Activated CD8-positive, alpha-beta memory T cell treated with anti-CD3 and anti-CD28 coated beads for 36 hours (primary cell): Measurements from ENCODE around the gene VENTX. TPM values are rescaled to one million over a fixed set of nuclear protein-coding genes. Genes with fewer than 3 reads are reported as not detected.

Source experiments
- CTCF ChIA-PET: fragments of 350-600 bp; sonication (Branson Sonifier 250); formaldehyde crosslinking; loops from one replicate; lab custom pipeline; 2021; ENCODE audit warnings: antibody characterized with exemption; lab: Charles Lee
- POLR2A ChIA-PET: fragments of 350-600 bp; sonication (Branson Sonifier 250); formaldehyde crosslinking; loops from one replicate; lab custom pipeline; 2021; ENCODE audit warnings: antibody characterized with exemption; lab: Charles Lee
- total RNA-seq, 2 experiments: library from RNA; stranded (reverse); gene quantifications; one replicate each; pipeline ENCODE4 v1.2.3, GENCODE V29; 2021

Gene VENTX
- total RNA-seq, 2 experiments from 2014 or later, result not detected

DNA sequence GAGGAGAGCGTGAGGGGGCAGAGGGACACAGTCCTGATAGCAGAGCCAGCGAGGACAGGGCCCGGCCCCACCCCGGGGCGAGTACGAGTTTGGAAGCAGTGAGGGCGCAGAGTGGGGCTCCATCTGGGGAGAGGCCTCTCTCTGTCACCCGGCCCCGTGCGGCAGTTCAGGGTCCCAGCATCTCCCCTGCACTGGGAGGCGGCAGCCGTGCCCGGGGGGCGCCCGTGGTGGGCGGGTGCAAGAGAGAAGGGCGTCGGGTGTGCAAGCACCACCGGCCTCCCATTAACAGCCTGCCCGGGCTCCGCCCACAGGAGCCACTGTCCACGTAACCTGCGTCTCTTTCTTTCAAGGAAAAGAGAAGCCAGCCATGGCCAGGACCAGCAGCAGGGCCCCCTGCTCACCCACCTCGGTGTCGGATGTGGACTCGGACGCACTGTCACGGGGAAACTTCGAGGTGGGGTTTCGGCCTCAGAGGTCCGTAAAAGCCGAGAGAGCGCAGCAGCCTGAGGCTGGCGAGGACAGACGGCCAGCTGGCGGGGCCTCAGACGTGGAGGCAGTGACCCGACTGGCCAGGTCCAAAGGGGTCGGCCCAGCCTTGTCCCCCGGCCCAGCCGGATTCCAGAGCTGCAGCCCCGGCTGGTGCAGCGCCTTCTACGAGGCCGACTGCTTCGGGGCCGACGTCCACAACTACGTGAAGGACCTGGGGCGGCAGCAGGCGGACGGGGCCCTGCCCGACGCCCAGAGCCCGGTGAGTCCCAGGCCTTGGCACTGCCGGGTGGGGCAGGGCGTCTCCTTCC is 36.3 kb upstream of the VENTX start:
- ChIA-PET POLR2A (no interaction called here), CTCF (no interaction called here)

DNA sequence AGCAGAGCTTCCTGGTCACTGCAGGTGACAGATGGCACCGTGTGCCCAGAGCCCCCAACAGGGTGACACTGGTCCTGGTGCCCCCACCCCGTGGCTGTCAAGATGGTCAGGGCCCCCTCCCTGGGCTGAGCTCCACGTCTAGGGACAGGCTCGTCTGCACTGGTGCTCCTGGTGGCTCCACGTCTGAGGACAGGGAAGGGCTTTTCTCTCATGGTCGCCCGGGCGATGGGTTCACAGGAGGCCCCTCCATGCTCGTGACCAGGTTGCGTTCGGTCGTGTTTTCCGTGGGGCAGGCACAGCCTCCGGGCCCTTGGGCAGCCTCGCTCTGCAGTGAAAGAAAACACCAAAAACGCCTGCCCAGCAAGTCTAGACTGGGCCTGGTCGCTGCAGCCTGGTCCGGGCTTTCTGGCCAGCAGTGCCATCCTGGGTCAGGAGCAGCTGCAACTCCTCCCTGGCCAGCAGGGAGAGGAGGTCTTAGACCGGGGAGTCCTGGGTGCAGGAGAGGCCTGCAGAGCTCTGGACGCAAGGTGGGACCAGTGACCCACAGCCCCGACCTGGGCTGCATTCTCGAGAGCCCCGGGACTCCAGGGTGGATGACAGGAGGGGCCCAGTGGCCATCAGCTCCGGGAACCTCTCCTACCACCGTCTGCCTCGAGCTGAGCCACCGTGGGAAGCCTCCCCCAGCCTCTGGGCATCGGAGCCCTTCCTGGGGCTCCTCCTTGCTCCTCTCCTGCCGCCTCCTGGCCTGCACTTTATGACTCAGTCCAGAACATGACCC is 35.5 kb upstream of the VENTX start:
- POLR2A ChIA-PET, result no interaction called here
- CTCF ChIA-PET, result no interaction called here

GRCh38 chr10:133202778-133203651 is 34.6 kb upstream of the VENTX start:
- ChIA-PET POLR2A (no interaction called here), CTCF (no interaction called here)

GRCh38 chr10:133203652-133204195 is 33.9 kb upstream of the VENTX start:
- POLR2A ChIA-PET, result no interaction called here
- CTCF ChIA-PET, result no interaction called here

GRCh38 chr10:133204226-133205015 is 33.2 kb upstream of the VENTX start:
- ChIA-PET POLR2A (no interaction called here), CTCF (no interaction called here)

GRCh38 chr10:133205146-133205545 is 32.5 kb upstream of the VENTX start:
- ChIA-PET CTCF (no interaction called here), POLR2A (no interaction called here)

- CTCF ChIA-PET, result no interaction called here
These were observed 31.2 kb upstream of the VENTX start for GRCh38 chr10:133206356-133207040.

DNA sequence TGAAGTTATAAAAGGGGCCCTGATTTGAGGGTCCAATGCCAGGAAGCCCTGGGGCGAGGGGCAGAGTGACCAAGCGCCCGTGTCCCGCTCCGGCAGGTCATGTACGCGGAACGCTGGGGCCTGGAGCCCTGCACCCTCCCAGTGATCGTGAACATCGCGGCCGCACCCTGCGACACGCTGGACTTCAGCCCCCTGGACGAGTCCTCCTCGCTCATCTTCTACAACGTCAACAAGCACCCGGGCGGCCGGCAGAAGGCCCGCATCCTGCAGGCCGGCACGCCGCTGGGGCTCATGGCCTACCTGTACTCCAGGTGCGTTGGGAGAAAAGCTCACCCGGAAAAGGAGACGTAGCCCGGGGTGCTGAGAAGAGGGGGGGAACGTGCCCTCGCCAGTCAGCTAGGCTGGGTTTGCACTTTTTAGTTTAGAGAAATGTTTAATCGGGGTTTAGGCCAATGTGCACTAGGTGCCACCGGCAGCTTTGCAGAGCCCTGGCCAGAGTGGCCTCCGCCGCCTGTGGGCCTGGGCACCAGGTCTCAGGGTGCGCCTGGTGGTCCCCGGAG is 30.5 kb upstream of the VENTX start:
- ChIA-PET CTCF (no interaction called here), POLR2A (no interaction called here)

More at GRCh38 chr10:133206356-133207040, 31.2 kb upstream of the VENTX start:
- POLR2A ChIA-PET, result no interaction called here

- CTCF ChIA-PET, result no interaction called here
These were observed 30.0 kb upstream of the VENTX start for GRCh38 chr10:133207627-133208026.

DNA sequence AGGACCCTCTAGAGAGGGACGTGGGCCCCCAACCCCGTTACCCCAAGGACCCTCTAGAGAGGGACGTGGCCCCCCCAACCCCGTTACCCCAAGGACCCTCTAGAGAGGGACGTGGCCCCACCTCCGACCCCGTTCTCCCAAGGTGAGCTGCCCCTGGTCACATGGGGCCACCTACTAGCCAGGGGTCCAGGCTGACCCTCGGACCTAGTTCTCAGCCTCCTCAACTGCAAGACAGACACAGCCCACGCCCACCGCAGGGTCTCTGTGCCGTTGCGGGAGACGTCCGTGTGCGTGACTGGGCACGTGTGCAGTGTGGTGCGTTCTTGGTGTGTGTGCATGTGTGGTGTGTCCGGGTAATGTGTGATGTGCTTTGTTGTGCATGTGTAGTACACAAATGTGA is 29.2 kb upstream of the VENTX start:
- CTCF ChIA-PET, result no interaction called here

More at GRCh38 chr10:133207627-133208026, 30.0 kb upstream of the VENTX start:
- POLR2A ChIA-PET, result no interaction called here

GRCh38 chr10:133209117-133209516 is 28.5 kb upstream of the VENTX start:
- ChIA-PET CTCF (no interaction called here), POLR2A (no interaction called here)

More for the DNA sequence above, 29.2 kb upstream of the VENTX start:
- POLR2A ChIA-PET, result no interaction called here

- ChIA-PET CTCF (no interaction called here), POLR2A (no interaction called here)
These were observed 28.0 kb upstream of the VENTX start for GRCh38 chr10:133209641-133210040.

DNA sequence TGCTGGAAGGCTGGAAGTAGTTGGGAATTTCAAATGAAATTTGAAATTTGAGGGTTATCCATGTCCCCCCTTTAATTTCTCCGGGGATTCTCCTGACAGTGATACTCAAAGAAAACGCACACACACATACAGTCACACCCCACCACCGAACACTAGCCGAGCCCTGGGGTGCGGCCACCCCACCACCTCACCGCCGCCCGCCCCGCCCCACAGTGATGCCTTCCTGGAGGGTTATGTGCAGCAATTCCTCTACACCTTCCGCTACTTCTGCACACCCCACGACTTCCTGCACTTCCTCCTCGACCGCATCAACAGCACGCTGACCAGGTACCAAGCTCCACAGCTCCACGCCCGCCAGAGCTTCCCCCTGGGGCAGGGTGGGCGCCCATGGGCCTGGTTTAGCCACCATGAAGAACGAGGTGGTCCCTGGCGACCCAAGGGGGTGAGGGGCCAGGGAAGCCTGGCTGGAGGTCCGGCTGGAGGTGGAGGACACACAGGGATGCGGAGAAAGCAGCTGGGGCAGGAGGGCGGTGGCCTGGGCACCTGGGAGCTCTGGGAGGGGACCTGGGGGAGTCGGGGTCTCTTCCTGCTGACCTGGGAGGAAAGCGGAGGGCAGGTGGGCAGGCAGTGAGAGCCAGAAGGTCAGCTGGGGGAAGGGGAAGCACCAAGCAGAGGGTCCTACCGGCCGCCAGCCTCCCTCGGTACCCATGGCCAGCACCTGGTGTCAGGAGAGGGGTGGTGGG is 27.1 kb upstream of the VENTX start:
- POLR2A ChIA-PET, result no interaction called here
- CTCF ChIA-PET, result no interaction called here

DNA sequence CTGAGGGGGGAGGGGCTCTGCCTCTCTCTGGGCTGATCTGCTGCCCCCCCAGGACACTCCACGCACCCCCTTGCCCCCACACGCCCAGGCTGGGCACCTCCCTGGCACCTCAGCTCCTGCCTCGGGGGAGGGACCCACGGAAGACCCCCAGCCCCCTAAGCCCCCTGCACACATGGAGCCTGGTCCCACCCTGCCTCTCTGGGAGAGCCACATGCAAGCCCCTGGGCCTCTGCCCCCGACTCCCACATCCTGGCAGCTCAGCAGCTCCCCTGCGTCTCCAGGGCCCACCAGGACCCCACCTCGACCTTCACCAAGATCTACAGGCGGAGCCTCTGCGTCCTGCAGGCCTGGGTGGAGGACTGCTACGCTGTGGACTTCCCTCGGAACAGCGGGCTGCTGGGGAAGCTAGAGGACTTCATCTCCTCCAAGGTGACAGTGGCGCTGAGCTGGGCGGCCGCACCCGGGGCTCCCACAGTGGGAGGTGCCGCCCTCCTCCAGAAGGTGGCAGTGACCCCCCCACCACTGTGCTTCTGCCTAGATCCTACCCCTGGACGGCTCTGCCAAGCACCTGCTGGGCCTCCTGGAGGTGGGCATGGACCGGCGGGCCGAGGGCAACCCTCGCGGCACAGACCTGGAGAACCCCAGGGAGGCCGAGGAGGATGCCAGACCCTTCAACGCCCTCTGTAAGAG is 26.4 kb upstream of the VENTX start:
- ChIA-PET CTCF (no interaction called here), POLR2A (no interaction called here)

DNA sequence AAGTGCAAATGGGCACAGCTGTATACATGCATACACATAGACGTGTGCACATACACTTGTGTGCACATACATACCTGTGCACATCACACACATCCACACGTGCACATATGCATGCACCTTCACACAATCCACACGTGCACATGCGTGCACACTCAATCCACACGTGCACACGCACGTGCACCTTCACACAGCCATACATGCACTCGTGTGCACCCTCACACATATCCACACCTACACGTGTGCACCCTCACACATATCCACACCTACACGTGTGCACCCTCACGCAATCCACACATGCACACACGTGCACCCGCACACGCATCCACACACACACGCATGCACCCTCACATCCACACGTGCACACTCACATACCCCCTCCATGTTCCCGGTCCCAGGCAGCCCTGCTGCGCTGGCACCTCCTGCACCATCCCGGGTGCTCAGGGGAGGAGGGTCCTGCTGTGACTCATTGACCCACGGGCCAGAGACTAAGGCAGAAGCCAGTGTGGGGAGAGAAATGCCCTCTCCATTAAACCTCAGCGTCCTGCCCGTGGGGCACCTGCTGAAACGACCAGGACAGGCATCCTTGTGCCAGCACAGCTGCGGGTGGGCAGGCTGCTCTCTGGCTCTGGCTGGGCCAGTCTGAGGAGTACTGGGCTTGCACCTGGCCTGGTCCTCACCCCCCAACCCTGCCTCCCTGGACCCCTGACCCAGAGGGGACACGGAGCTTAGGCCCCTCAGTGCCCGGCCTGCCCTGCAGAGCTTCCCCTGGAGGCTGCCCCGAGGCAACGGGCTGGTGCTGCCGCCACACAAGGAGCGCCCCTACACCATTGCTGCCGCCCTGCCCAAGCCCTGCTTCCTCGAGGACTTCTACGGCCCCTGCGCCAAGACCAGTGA is 25.4 kb upstream of the VENTX start:
- CTCF ChIA-PET, result no interaction called here
- POLR2A ChIA-PET, result no interaction called here
